ENCODE data around the gene TRIM29. TPM values are rescaled to one million over a fixed set of nuclear protein-coding genes. Genes with fewer than 3 reads are reported as not detected.

The TRIM29 gene
- total and polyA plus RNA-seq, 9 of the 15 experiments (the other 6 are each of a cell fraction or from before 2014, with no cell fraction given), result 0.08 to 1.4 (median 0.42) TPM; not detected in 2

DNA sequence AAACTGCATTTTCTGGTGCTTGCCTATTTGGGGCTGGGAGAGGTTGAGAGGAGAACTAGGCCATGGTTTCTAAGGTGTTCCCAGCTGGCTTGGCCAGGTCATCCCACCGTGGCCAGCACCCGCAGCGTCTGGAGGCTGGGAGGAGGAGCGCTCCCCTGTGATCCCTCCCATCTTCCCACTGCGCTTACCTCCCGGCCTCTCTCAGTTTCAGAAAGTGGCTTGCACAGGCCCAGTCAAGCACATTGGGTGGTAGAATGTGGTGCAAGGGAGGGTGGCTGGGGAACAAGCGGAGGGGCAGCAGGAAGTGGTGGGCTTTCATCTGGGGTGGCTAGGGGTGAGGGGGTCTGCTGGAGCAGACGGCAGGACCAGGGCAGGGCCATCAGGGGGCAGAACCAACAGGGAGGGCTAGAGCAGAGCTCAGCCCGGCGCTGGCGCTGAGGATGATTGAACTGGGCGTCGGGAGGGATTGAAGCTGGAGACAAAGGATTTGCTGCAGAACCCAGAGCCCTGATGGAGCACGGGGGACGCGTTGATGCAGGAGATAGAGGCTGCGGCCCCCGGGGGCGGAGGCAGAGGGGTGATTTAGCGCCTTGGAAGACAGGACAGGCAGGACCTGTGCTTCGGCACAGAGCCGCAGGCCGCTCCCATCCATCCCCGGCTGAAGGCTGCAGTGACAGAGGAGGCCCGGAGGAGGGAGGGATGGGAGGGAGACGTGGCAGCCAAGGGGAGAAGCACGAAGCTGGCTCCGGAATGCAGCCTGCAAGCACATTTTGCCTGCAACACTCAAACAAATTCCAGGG is 76.0 kb downstream of the TRIM29 start:
- intact Hi-C loops (cut with micrococcal nuclease), result no loop called here
- no peaks in the 10 kb centered on the region for H3K36me3 ChIP-seq (ENCODE audit: control insufficient read depth, insufficient read depth, low read length)
- DNase-seq (ENCODE audit: extremely low read depth in 1 of 4, low spot score in 3 of 4) (no peak), ATAC-seq (peak; percentile 47; the same call in 1 of the 3 replicates), FAIRE-seq (no peak)
- no peaks in the 10 kb centered on the region for H3K9me1 ChIP-seq (ENCODE audit: control insufficient read depth, insufficient read depth, low read length)
- no peak overlapping the region for H2AFZ ChIP-seq (ENCODE audit: low read depth, low read length)
- no peaks in the 10 kb centered on the region for H3K9me3 ChIP-seq (replicated peaks; ENCODE audit: control insufficient read depth, insufficient read depth, low read depth, low read length)
- H4K20me1 ChIP-seq (replicated peaks; ENCODE audit: control insufficient read depth, insufficient read depth, low read length), result no peaks in the 10 kb centered on the region; the same call in 1 of the 2 replicates
- H3K4me1 ChIP-seq (replicated peaks in 1 of 2; ENCODE audit: control insufficient read depth in 2 of 2, insufficient read depth in 2 of 2, low read length in 2 of 2), result no peaks in the 10 kb centered on the region
- ChIA-PET POLR2A (no interaction called here), CTCF (ENCODE audit: low intra/inter-chr PET ratio) (no interaction called here)
- no peak overlapping the region for H3K4me3 ChIP-seq
- under 1% methylated on average over 25 of the region's 28 CpGs for WGBS (ENCODE audit: insufficient coverage, low coverage, missing lambda C conversion rate)
- no peak overlapping the region for H3K27ac ChIP-seq (ENCODE audit: extremely low read depth, low read depth, low read length)
- H3K9ac ChIP-seq (ENCODE audit: insufficient read depth in 1 of 2, low read depth in 2 of 2, low read length in 2 of 2), result no peak overlapping the region
- H3K4me2 ChIP-seq (ENCODE audit: insufficient read depth, low read length), result no peak overlapping the region
- no peaks in the 10 kb centered on the region for H3K79me2 ChIP-seq (ENCODE audit: control insufficient read depth, insufficient read depth, low read length)
- H3K27me3 ChIP-seq (ENCODE audit: control insufficient read depth in 2 of 2, insufficient read depth in 2 of 2, low read length in 2 of 2), result peaks cover 36 to 71% of the 10 kb centered on the region in 2 experiments; a peak in 3 of 5 replicates
- no TSS peak for BruUV-seq (replicated peaks)
- in situ Hi-C loops (cut with MboI), result no loop called here
- TF ChIP-seq ZFP30 (CRISPR knock-in tag; IDR thresholded peaks at IDR 0.05; ENCODE audit: borderline replicate concordance), result no peak
- TF ChIP-seq SP2 (IDR thresholded peaks at IDR 0.05; ENCODE audit: extremely low read depth, low read depth, low read length, poor library complexity, severe bottlenecking), result no peak
- no peak for TF ChIP-seq NR2F6 (CRISPR knock-in tag; IDR thresholded peaks at IDR 0.05)
- TF ChIP-seq ZNF232 (CRISPR knock-in tag; IDR thresholded peaks at IDR 0.05), result no peak
- no peak for TF ChIP-seq CBFB (CRISPR knock-in tag; IDR thresholded peaks at IDR 0.05)
- TF ChIP-seq, protein P1, sequence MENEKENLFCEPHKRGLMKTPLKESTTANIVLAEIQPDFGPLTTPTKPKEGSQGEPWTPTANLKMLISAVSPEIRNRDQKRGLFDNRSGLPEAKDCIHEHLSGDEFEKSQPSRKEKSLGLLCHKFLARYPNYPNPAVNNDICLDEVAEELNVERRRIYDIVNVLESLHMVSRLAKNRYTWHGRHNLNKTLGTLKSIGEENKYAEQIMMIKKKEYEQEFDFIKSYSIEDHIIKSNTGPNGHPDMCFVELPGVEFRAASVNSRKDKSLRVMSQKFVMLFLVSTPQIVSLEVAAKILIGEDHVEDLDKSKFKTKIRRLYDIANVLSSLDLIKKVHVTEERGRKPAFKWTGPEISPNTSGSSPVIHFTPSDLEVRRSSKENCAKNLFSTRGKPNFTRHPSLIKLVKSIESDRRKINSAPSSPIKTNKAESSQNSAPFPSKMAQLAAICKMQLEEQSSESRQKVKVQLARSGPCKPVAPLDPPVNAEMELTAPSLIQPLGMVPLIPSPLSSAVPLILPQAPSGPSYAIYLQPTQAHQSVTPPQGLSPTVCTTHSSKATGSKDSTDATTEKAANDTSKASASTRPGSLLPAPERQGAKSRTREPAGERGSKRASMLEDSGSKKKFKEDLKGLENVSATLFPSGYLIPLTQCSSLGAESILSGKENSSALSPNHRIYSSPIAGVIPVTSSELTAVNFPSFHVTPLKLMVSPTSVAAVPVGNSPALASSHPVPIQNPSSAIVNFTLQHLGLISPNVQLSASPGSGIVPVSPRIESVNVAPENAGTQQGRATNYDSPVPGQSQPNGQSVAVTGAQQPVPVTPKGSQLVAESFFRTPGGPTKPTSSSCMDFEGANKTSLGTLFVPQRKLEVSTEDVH (IDR thresholded peaks at IDR 0.05; ENCODE audit: low read depth, partially characterized antibody), result no peak
- TF ChIP-seq ZNF740 (CRISPR knock-in tag; IDR thresholded peaks at IDR 0.05), result no peak
- TF ChIP-seq ZNF740 (tag; IDR thresholded peaks at IDR 0.05), result no peak
- TF ChIP-seq NCOA4 (IDR thresholded peaks at IDR 0.05; ENCODE audit: partially characterized antibody), result no peak
